ENCODE measurements around the gene MCHR1. TPM values are rescaled to one million over a fixed set of nuclear protein-coding genes. Genes with fewer than 3 reads are reported as not detected.

Gene MCHR1
- 0.33 and 0.89 TPM in 2 replicates for total RNA-seq

GRCh38 chr22:40679249-40679963, at the start of gene MCHR1:
Gene MCHR1, plus strand, starts transcription at chr22:40679484. Its CDS starts 169 bp downstream, at chr22:40679653.

GRCh38 chr22:40636380-40637182, 42.7 kb upstream of the MCHR1 start, which contains the start of gene MRTFA:
Gene MRTFA, minus strand, starts transcription at chr22:40636719.

Other genes starting within 250 kb of the MCHR1 start
- gene MRTFA, start 42.8 kb upstream of the MCHR1 start, total RNA-seq = 57.4 and 59.8 TPM in 2 replicates
- gene SLC25A17, start 139.9 kb downstream of the MCHR1 start, total RNA-seq = 12.8 and 23.3 TPM in 2 replicates
- 65.5 and 99.9 TPM in 2 replicates for gene ST13, start 177.2 kb downstream of the MCHR1 start, total RNA-seq
- 6.5 and 12.4 TPM in 2 replicates for gene XPNPEP3, start 177.7 kb downstream of the MCHR1 start, total RNA-seq
- not detected in 2 replicates for gene DNAJB7, start 182.6 kb downstream of the MCHR1 start, total RNA-seq

All from mesangial cell (primary cell).